Left cardiac atrium (tissue), 4 donors: ENCODE data around the gene USP37. TPM values are rescaled to one million over a fixed set of nuclear protein-coding genes. Genes with fewer than 3 reads are reported as not detected.

ENCODE experiments used
- ATAC-seq, 2 donors: fragments of 200-7000 bp; cut with Tn5 transposase; one replicate each; pipeline ENCODE4 v1.9.1; 2020; ENCODE audit warnings: mild to moderate bottlenecking in 2 of 2, moderate library complexity in 2 of 2
- DNase-seq: peaks from one replicate; pipeline ENCODE4 v3.0.0-alpha.2; 2020
- intact Hi-C, 2 donors: fragments of 100-400 bp; cut with DNase I; formaldehyde crosslinking; loops; one replicate each; pipeline versions ENCODE4 v1.14.1 to v1.15.1; 2022 to 2023
- long read RNA-seq: library from polyadenylated mRNA; unstranded; transcript quantifications from one replicate; pipeline ENCODE4 v2.0.0, GENCODE V29; 2021
- total RNA-seq, 2 donors: library from RNA; stranded (reverse); fragmentation: NEBNext Ultra II Directional; extraction: Animal tissue kit (Norgen Biotek cat#: 25700); gene quantifications; one replicate each; pipeline ENCODE4 v1.2.1, GENCODE V29; 2021
- donor health status: DM: no; HTN: yes; CAD: no.
- donor health status: DM: no; HTN: yes; CAD: no; lungs with severe emphysema.
- donor health status: DM: yes; HTN: yes; CAD: no.
- donor health status: Dilated cardiomyopathy.

USP37 gene, protein sequence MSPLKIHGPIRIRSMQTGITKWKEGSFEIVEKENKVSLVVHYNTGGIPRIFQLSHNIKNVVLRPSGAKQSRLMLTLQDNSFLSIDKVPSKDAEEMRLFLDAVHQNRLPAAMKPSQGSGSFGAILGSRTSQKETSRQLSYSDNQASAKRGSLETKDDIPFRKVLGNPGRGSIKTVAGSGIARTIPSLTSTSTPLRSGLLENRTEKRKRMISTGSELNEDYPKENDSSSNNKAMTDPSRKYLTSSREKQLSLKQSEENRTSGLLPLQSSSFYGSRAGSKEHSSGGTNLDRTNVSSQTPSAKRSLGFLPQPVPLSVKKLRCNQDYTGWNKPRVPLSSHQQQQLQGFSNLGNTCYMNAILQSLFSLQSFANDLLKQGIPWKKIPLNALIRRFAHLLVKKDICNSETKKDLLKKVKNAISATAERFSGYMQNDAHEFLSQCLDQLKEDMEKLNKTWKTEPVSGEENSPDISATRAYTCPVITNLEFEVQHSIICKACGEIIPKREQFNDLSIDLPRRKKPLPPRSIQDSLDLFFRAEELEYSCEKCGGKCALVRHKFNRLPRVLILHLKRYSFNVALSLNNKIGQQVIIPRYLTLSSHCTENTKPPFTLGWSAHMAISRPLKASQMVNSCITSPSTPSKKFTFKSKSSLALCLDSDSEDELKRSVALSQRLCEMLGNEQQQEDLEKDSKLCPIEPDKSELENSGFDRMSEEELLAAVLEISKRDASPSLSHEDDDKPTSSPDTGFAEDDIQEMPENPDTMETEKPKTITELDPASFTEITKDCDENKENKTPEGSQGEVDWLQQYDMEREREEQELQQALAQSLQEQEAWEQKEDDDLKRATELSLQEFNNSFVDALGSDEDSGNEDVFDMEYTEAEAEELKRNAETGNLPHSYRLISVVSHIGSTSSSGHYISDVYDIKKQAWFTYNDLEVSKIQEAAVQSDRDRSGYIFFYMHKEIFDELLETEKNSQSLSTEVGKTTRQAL
- total RNA-seq: 1 to 10 TPM; 5.6 to 9.4 TPM
- long read RNA-seq, full-length matches to known transcripts: 8 of 12 reads
- long read RNA-seq, partial matches to known transcripts: 1 of 12 reads
- long read RNA-seq, other reads (novel, unspliced or antisense): 3 of 12 reads

DNA sequence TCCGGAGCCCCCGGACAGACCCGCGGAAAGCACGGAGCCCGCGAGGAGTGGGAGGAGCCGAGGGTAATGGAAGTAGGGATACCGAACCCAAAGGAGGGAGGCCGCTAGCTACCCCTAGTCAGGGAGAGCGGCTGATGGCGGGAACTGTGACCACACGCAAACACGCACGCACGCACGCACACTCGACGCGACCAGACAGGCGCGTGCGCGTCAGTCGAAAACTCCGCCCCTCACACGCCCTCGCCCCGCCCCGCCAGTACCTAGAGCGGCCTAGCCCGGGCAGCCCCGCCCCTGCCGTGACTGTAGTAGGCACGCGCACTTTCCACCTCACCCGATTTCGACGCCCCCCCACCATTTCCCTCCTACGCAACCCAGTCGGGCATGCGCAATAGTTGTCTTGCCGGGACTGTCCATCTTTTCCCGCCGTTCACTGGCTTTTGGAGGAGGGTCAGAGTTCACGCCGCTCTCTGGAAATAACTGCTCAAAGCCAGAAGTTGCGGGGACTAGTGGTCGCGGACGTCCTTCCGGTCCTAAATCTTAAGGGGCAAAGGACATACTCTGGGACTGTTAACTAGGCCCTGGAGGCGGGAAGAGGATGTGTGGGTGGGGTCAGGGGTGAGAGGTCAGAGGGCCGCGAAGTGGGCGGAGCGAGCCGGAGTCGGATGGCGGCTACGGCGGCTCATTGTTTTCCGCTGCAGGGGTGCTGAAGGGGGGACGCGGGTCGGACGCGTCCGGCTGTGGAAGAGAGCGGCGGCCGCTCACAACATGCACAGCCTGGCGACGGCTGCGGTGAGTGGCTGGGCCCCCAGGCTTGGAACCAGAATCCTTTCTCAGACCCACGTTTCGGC lies at the start of gene USP37, which contains the start of gene CNOT9:
TSS of gene USP37 (minus strand) at position 162 of the 848 bp plus-strand sequence. CDS start 9,698 bp downstream, outside the sequence.
TSS of gene CNOT9 (plus strand) at position 650 of the 848 bp plus-strand sequence. CDS start at position 766, 116 bp downstream.
- ATAC-seq: peak; percentile 97 to 99
- intact Hi-C loops: no loop called here

DNA sequence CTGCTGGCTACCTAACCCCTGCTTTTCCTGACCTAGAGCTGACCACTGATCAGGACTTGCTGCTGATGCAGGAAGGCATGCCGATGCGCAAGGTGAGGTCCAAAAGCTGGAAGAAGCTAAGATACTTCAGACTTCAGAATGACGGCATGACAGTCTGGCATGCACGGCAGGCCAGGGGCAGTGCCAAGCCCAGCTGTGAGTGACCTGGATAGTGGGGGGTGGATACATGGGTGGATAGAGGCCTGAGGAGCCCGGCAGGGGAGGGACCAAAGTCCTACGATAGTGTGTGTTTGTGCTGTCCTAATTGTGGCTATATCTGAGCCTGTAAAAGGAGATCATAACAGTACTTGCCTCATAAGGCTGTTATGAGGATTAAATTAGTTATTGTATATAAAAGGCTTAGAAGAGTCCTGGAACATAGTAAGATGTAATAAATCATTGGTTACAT lies 47.7 kb upstream of the USP37 start:
- ATAC-seq (peak in 1 of 2 donors; percentile 14), DNase-seq (no peak)
- intact Hi-C loops: no loop called here

More for the DNA sequence above, at the start of gene USP37, which contains the start of gene CNOT9:
- DNase-seq: peak; percentile 100

DNA sequence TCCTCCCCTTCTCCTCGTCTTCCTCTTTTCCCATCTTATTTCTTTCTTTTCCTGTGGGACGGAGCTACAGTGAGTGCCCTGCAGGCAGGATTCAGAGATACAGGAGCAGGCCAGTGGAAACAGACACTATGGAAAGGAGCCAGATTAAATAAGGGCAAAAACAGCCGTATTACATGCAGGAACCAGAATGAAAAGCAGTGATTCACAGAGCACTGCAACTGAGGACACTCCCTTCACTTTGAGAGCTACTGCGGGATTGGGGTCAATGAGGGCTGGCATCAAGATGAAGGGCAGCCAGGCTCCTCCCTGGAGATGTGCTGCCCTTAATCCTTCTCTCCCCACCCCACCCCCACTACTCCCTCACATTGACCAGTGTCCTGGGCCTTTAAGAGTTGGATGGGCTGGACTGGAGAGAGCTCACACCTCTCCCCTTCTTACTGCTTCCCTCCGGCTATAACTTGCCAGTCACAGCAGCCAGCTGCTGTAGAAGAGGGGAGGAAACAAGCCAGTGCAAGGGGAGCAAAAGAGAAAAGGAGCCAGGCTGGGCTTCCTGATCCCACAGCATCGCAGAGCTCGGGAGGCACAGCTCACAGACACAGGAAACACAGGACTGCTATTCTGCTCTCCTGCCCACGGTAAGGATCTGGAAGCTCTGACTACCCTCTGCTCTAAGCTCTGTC lies 39.4 kb upstream of the USP37 start, which contains the start of gene PLCD4:
TSS of gene PLCD4 (plus strand) at position 464 of the 680 bp plus-strand sequence. CDS start 7,841 bp downstream, outside the sequence.
- intact Hi-C loops: no loop called here
- DNase-seq: peak; percentile 51

DNA sequence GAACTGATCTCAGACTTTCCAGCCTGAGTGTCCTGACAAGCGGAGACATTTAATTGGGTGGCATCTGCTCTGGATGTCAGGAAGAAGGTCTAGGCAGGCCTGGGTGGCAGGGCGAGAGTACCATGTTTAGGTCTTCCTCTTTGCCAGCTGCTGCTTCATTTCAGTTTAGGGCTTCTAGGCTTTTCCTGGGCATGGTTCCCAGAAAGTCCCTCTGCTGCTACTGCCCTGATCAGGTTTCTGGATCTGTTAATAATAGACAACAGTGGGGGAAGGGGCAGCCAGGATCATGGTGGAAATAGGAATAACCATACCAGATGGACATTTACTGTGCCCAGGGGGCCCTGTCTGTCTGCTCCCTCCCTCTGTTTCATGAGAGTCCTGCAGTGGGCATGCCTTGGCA lies 37.3 kb upstream of the USP37 start:
- DNase-seq (no peak), ATAC-seq (peak in 1 of 2 donors; percentile 32)
- intact Hi-C loops: no loop called here

More for the DNA sequence above, 39.4 kb upstream of the USP37 start, which contains the start of gene PLCD4:
- ATAC-seq: peak; percentile 82 to 93

DNA sequence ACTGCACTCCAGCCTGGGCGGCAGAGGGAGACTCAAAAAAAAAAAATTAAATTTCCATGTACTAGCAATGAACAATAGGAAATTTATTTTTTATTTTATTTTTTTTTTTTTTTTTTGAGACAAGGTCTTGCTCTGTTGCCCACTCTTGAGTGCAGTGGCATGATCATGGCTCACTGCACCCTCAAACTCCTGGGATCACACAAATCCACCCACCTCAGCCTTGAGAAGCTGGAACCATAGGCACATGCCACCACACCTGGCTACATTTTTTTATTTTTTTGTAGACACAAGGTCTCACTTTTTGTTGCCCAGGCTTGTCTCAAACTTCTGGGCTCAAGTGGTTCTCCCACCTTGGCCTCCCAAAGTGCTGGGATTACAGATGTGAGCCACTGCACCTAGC lies 17.4 kb upstream of the USP37 start:
- DNase-seq (no peak), ATAC-seq (no peak)
- intact Hi-C loops: loop anchor here in 1 of 2 donors (10.0 kb wide), 1 partner anchor 59 kb away; no protein-coding TSS in a partner anchor

DNA sequence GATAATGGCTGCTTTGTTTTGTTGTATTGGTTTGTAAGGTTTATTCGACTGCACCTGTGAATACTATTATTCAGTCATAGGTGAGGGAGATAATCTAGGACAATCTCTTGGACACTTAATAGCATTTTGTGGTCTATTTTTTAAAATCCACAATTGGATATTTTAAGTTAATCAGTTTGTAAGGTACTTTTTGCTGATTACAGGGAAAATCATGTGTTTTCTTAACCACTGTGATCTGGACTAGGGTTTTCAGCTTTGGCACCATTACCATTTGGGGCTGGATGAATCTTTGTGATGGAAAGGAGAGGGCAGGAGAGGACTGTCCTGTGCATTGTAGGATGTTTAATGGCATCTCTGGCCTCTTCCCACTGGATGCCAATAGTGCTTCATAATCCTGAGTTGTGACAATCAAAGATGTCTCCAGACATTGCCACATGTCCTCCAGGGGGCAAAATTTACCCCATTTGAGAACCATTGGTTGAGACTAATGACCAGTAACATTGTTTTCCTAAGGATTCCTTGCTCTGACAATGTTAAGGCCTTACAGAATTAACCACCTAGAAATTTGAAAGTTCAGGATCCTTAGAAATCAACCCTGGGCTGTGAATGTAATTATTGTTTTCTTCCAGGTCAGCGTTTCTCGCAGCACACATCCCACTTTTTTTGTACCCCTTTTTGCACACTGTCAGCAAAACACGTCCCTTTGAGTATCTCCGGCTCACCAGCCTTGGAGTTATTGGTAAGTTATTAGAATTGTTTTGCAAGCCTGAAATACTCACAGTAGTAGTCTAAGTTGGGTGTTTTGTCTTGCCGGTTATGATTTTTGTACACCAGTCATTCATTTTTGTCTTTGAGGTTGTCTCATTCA lies 16.1 kb upstream of the USP37 start:
- ATAC-seq (no peak), DNase-seq (no peak)
- intact Hi-C loops: loop anchor here in 1 of 2 donors (10.0 kb wide), 1 partner anchor 61 kb away; no protein-coding TSS in a partner anchor

DNA sequence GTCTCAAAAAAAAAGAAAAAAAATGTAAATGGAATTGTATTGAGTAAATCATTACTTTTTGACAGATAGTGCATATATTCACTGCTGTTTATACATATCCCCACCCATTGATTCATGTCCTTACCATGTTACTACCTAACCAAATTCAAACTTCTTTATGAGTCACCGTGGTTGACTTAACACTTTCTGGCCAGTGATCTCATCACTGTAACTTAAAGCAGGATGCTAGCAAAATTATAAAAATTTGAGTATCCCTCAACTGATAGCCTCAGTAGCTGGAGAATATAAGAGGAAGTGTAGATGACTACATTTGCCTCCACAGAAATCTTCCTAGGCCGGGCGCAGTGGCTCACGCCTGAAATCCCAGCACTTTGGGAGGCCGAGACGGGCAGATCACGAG lies 13.9 kb upstream of the USP37 start:
- DNase-seq (no peak), ATAC-seq (no peak)
- intact Hi-C loops: loop anchor here in 1 of 2 donors (10.0 kb wide), 1 partner anchor 63 kb away; no protein-coding TSS in a partner anchor

DNA sequence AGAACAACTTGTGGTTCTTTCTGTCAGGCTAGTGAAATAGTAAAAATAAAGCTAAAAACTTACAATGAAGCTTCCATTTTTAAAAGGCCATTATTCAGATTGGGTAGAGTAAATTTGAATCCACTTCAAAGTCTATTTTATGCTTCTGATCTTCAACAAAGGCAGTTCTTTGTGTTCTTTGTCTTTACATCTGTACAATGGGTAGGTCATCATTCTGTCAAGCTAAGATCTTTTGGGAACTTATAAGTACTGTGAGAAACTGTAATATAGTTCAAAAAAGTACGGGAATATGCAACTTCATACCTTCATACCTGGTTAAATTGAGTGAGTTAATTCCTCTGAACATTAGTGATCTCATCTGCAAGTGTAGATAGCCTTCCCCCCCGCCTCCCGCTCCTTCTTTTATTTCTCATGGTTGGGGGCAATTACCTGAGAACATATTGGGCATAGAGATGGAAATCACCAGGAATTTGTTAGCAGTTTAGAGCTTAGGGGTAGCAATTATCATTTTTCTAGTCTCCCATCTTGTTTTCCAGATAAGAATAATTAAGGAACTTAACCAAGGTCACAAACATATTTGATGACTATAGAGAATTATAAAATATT lies 10.2 kb upstream of the USP37 start:
- DNase-seq: no peak
- intact Hi-C loops: no loop called here
- ATAC-seq: no peak

DNA sequence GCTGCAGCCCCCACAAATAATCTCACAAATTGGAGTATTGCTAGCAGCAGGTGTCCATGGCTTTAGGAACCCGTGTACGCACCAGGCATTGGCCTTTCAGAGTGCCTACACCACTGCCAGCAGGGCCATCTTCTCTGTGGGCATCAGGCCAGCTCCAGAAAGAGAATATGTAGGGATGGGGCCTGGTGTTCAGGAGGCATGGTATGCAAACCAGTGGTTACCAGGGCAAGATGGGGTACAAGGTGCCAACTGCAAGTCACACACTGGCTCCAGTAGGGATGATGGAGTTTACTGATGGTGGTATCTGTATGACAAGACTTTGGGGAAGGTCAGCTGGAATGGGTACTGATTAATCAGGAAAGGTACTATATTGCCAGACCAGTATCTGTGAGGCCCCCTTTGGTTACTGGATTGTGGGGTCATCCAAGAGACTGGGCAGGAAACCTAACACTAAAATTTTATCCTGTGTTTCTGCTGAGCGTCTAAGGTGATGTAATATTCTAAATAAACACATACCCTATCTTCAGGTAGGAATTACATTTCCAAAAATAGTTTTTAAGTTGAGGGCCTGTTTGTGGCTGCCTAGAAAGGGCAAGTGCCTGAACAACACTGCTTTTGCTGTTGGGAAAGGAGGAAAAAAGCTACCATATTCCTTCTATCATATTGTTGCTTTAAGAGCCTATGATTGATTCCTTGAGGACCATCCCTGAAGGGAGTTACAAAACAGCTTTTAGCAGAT lies 9.5 kb upstream of the USP37 start:
- DNase-seq (no peak), ATAC-seq (peak in 1 of 2 donors; percentile 50)
- intact Hi-C loops: no loop called here

DNA sequence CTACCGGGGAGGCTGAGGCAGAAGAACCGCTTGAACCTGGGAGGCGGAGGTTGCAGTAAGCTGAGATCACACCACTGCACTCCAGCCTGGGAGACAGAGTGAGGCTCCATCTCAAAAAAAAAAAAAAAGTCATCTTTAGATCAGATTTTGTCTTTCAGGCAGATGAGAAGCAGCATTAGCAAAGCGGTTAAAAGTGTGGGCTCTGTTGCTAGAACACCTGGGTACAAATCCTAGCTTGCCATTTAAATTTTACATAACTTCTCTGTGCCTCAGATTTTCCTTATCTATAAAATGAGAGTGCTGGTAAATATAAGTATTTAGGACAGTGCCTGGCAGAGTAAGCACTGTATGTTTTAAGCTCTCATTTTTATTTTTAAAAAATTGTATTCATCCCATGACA lies 8.7 kb upstream of the USP37 start:
- ATAC-seq (no peak), DNase-seq (no peak)
- intact Hi-C loops: no loop called here

DNA sequence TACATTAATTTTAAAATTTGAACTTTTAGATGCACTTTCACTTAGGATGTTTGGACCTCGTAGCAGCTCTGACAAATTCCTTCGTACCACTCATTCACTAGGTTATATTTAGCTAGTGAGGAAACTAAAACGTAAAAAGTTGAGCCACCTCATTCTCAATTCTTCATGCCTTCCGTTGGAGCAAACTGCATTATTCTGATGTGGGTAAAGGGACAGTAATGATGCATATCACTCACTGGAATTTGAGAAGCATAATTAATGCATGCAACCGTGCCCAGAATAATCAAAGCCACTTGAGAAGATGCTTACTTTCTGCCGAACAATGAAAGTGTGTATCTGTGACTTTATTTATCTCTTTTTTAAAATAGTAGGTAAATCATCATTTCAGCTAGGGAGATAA lies 2.7 kb upstream of the USP37 start:
- ATAC-seq: no peak
- intact Hi-C loops: no loop called here
- no peak for DNase-seq

DNA sequence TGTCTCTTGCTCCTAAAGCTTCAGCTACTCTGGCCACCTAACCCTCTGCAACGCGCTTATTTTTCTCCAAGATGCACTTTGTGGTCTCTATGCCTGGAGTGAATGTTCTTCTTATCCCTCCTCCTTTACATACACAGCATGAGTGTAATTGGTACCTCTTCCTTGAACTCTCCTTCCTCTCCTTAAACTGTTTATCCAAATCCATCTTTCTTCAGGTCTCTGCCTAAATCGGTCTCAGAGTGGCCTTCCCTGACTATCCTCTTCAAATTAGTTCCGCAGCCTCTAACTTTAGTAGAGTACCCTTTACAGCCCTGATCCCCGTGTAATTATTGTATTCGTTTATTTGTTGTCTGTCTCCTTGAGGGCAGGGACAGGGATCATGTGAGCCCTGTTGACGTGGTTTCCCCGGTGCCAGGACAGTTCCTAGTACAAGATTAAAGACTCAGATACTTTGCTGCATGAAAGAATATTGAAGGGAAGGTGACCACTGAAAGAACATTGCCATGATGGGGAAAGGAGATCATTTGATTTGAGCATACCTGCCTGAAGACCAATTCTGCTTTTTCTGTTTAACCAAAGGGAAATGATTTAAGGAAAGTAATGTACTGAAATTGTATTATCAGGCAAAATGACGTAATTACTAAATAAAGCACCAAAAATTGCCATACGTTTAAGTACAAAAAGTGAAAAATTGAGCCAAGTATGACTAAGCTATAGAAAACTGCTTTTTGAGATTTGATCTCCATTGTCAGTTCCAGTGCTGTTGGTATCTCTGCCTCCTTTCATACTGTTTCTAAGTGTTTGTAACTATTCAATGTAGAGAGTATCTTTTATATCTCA lies 1.7 kb upstream of the USP37 start:
- no peak for DNase-seq
- no peak for ATAC-seq
- intact Hi-C loops: no loop called here

DNA sequence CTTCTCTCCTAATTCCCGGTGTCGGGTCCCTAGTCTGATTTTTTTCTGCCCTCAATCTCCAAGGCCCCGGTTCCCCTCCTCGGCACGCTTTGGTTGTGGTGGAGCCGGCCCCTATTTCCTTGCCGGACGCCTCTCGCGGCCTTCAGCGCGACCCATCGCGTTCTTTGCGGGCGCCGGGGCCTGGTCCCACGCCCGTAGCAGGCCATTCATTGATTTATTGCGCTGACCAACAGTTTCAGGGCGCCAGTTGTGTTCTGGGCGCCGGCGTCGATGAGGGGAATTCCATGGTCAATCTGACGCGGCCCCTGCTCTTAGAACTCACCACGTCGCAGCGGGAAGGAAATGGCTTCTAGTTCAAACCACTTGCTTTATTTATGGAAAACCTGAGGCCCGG lies 884 bp upstream of the USP37 start:
- intact Hi-C loops: no loop called here
- peak; percentile 34 for DNase-seq
- peak; percentile 24 to 25 for ATAC-seq

DNA sequence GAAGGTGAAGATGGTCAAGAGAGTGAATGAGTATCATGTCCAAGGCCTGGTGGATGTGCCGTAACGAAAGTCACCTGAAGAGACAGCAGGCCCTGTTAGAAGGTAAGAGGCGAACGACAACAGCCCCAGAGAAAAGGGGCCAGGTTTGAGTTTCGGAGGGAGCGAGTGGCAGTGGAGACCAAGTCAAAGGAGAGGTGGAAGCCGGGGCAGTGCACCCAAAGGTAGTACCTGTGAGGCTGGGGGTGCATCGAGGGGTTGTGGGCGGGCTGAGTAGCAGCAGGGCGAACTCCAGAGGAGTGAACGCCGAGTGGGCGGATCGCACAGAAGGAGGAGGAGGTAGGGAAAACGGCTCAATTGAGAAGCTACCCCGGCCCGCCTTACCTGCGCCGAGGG lies 358 bp downstream of the USP37 start:
- peak; percentile 28 to 69 for ATAC-seq
- intact Hi-C loops: no loop called here

DNA sequence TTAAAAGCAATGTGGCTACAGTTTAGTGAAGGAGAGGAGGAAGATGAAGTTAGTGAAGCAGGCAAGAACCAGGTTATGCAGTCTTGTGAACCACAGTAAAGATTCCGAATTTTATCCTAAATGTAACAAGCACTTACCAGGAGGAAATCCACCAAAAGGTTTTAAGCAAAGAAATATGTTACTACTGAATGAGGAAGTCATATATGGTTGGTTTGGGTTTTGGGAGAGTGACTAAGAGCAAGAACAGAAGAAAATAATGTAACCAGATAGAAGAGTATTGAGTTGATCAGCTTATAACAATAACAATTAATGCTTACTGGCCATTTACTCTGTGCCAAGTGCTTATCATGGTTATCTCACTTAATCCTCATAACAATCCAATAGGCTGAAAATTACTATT lies 1.9 kb downstream of the USP37 start:
- no peak for ATAC-seq
- intact Hi-C loops: no loop called here
- DNase-seq: no peak

More for the DNA sequence above, 358 bp downstream of the USP37 start:
- DNase-seq: no peak
